Measurements from ENCODE around the gene SEC23A. TPM values are rescaled to one million over a fixed set of nuclear protein-coding genes. Genes with fewer than 3 reads are reported as not detected.

The SEC23A gene
- total and polyA plus RNA-seq, 2 of the 13 experiments (the other 11 are each of a cell fraction or from before 2014, with no cell fraction given) = 403 to 887 TPM

DNA sequence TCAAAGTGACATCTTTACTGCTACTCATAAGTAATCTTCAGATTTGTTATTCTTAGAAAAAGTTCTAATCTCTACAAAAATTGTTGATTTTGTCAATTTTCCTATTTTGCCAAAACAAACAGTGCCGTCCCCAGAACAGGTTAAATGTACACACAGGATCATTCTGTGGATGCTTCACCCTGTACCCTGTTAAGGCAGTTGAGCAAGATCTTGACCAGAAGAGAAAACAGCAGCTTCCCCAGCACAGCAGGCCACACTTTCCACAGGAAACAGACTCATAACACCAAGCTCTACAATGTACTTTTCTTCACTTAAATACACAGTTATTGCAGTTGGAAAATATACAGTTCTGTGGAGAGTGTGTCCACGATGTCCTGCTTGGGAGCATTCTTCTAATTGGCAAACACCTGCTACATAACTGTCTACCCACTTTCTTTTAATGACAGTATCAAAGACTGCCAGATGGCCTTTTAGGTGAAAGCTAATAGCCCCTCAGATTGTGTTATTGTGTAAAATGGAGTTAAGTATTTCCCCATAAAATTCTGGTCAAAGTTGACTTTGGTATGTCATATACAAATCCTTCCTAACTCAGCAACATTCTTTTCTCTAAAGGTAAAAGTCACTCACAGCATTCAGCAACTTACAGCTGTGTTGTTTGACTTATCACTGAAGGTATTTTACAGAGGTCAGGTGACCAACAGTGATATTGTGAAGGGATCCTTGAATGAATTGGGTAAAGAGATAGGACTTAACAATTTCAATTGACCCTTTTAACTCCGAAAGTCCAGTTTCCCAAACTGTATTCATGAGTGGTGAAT, 77.0 kb downstream of the SEC23A start (continued):
- TF ChIP-seq SOX13 (IDR thresholded peaks at IDR 0.05) = peak; percentile 80
- TF ChIP-seq SOX13 (CRISPR knock-in tag; conservative IDR thresholded peaks at IDR 0.05 in 1 of 2, IDR thresholded peaks at IDR 0.05 in 1 of 2) = peak; percentile 81 to 93; a peak in 3 of 4 replicates
- no peak for TF ChIP-seq KAT2B (IDR thresholded peaks at IDR 0.05; ENCODE audit: borderline replicate concordance, low read depth, low read length)
- TF ChIP-seq, protein P1, sequence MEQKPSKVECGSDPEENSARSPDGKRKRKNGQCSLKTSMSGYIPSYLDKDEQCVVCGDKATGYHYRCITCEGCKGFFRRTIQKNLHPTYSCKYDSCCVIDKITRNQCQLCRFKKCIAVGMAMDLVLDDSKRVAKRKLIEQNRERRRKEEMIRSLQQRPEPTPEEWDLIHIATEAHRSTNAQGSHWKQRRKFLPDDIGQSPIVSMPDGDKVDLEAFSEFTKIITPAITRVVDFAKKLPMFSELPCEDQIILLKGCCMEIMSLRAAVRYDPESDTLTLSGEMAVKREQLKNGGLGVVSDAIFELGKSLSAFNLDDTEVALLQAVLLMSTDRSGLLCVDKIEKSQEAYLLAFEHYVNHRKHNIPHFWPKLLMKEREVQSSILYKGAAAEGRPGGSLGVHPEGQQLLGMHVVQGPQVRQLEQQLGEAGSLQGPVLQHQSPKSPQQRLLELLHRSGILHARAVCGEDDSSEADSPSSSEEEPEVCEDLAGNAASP (CRISPR knock-in tag; IDR thresholded peaks at IDR 0.05; ENCODE audit: borderline replicate concordance) = peak; percentile 95
- peak; percentile 72 for TF ChIP-seq ZNF441 (CRISPR knock-in tag; IDR thresholded peaks at IDR 0.05; ENCODE audit: borderline replicate concordance)
- TF ChIP-seq HMG20B (CRISPR knock-in tag; conservative IDR thresholded peaks at IDR 0.05) = peak; percentile 65; the same call in 1 of the 2 replicates
- TF ChIP-seq, protein P2, sequence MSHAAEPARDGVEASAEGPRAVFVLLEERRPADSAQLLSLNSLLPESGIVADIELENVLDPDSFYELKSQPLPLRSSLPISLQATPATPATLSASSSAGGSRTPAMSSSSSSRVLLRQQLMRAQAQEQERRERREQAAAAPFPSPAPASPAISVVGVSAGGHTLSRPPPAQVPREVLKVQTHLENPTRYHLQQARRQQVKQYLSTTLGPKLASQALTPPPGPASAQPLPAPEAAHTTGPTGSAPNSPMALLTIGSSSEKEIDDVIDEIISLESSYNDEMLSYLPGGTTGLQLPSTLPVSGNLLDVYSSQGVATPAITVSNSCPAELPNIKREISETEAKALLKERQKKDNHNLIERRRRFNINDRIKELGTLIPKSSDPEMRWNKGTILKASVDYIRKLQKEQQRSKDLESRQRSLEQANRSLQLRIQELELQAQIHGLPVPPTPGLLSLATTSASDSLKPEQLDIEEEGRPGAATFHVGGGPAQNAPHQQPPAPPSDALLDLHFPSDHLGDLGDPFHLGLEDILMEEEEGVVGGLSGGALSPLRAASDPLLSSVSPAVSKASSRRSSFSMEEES (CRISPR knock-in tag; IDR thresholded peaks at IDR 0.05) = no peak
- peak; percentile 71 for TF ChIP-seq ZBTB21 (CRISPR knock-in tag; IDR thresholded peaks at IDR 0.05)
- TF ChIP-seq HDAC6 (IDR thresholded peaks at IDR 0.05; ENCODE audit: low read depth, low read length) = 0 out of 2 replicates have a peak, but pooled peaks have one; percentile 11
- TF ChIP-seq ZNF878 (CRISPR knock-in tag; IDR thresholded peaks at IDR 0.05) = peak; percentile 92
- no peak for TF ChIP-seq SCMH1 (CRISPR knock-in tag; IDR thresholded peaks at IDR 0.05; ENCODE audit: borderline replicate concordance)
- no peak for TF ChIP-seq ZNF225 (CRISPR knock-in tag; IDR thresholded peaks at IDR 0.05)
- peak; percentile 94 for TF ChIP-seq NCOA2 (CRISPR knock-in tag; IDR thresholded peaks at IDR 0.05)
- peak; percentile 67; the same call in 1 of the 2 replicates for TF ChIP-seq ZNF431 (CRISPR knock-in tag; IDR thresholded peaks at IDR 0.05; ENCODE audit: borderline replicate concordance, low read depth)
- no peak for TF ChIP-seq NFKB2 (CRISPR knock-in tag; IDR thresholded peaks at IDR 0.05; ENCODE audit: borderline replicate concordance)
- no peak for TF ChIP-seq NFYB (CRISPR knock-in tag; IDR thresholded peaks at IDR 0.05)
- TF ChIP-seq ZSCAN29 (CRISPR knock-in tag; conservative IDR thresholded peaks at IDR 0.05) = peak; percentile 95
- no peak for TF ChIP-seq RFX1 (IDR thresholded peaks at IDR 0.05)
- TF ChIP-seq FOXJ3 (CRISPR knock-in tag; IDR thresholded peaks at IDR 0.05; ENCODE audit: borderline replicate concordance) = peak; percentile 97; the same call in 1 of the 2 replicates
- no peak for TF ChIP-seq ZNF101 (CRISPR knock-in tag; IDR thresholded peaks at IDR 0.05; ENCODE audit: borderline replicate concordance, low read depth)
- peak; percentile 32; the same call in 1 of the 2 replicates for TF ChIP-seq ZNF7 (CRISPR knock-in tag; IDR thresholded peaks at IDR 0.05)
- TF ChIP-seq ZBTB20 (CRISPR knock-in tag; IDR thresholded peaks at IDR 0.05; ENCODE audit: borderline replicate concordance, low read depth) = peak; percentile 98; the same call in 1 of the 2 replicates
- TF ChIP-seq SIN3B (IDR thresholded peaks at IDR 0.05; ENCODE audit: low read length) = 0 out of 2 replicates have a peak, but pooled peaks have one; percentile 58
- TF ChIP-seq, protein P3, sequence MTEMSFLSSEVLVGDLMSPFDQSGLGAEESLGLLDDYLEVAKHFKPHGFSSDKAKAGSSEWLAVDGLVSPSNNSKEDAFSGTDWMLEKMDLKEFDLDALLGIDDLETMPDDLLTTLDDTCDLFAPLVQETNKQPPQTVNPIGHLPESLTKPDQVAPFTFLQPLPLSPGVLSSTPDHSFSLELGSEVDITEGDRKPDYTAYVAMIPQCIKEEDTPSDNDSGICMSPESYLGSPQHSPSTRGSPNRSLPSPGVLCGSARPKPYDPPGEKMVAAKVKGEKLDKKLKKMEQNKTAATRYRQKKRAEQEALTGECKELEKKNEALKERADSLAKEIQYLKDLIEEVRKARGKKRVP (CRISPR knock-in tag; IDR thresholded peaks at IDR 0.05) = peak; percentile 20 to 74; a peak in 2 of 4 replicates
- no peak for TF ChIP-seq MTA1 (CRISPR knock-in tag; IDR thresholded peaks at IDR 0.05; ENCODE audit: borderline replicate concordance)
- no peak for TF ChIP-seq SP140L (CRISPR knock-in tag; IDR thresholded peaks at IDR 0.05; ENCODE audit: borderline replicate concordance)
- TF ChIP-seq ZKSCAN5 (CRISPR knock-in tag; IDR thresholded peaks at IDR 0.05) = no peak
- TF ChIP-seq IKZF1 (IDR thresholded peaks at IDR 0.05) = no peak
